GM12874 (cell line): ENCODE results near the gene LRRC8A.

Experiments
- TF ChIP-seq, protein P1 (sequence below): IDR thresholded peaks from 2 replicates; pipeline ENCODE4 v1.5.1; 2011; ENCODE audit warnings: low read depth, mild to moderate bottlenecking, control low read depth, low read length, moderate library complexity; ENCODE audit not compliant: insufficient read depth

The LRRC8A gene

GRCh38 chr9:128841694-128842492, 40.0 kb upstream of the LRRC8A start:
- TF ChIP-seq, protein P1, sequence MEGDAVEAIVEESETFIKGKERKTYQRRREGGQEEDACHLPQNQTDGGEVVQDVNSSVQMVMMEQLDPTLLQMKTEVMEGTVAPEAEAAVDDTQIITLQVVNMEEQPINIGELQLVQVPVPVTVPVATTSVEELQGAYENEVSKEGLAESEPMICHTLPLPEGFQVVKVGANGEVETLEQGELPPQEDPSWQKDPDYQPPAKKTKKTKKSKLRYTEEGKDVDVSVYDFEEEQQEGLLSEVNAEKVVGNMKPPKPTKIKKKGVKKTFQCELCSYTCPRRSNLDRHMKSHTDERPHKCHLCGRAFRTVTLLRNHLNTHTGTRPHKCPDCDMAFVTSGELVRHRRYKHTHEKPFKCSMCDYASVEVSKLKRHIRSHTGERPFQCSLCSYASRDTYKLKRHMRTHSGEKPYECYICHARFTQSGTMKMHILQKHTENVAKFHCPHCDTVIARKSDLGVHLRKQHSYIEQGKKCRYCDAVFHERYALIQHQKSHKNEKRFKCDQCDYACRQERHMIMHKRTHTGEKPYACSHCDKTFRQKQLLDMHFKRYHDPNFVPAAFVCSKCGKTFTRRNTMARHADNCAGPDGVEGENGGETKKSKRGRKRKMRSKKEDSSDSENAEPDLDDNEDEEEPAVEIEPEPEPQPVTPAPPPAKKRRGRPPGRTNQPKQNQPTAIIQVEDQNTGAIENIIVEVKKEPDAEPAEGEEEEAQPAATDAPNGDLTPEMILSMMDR = no peak

DNA sequence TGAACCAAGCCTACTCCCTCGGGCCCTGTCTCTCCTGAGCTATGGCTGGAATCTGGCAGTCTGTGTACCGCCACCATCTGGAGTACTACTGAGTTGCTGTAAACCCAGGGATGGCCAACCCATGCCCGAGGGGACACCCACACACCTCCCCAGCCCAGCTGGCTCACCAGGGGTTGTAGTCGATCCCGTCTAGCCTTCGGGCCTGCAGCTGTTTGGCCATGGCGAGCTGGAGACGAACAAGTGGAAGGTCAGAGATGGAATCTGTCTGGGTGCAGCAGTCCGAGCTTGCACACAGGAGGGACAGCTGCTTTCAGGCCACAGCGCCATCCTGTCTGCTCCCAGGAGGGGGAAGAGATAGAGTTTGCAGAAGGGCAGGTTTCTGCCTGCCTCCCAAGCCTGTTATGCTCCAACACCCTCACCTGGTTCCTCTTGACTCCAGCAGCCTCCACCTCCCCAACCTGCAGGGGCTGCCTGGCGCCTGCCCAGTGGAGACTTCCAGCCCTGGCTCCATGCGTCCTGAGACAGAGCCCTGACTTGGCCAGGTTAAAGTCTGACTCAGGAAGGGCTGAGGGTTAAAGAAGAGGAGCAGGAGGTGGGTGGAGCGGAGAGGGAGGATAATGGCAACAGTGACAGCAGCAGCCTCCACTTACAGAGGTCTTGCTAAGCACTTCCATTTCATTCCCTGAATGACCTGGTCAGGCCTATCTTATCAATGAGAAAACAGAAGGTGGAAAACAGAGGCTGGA, 36.6 kb upstream of the LRRC8A start:
- TF ChIP-seq, protein P1 = no peak

GRCh38 chr9:128846680-128847030, 35.3 kb upstream of the LRRC8A start:
- TF ChIP-seq, protein P1 = no peak

DNA sequence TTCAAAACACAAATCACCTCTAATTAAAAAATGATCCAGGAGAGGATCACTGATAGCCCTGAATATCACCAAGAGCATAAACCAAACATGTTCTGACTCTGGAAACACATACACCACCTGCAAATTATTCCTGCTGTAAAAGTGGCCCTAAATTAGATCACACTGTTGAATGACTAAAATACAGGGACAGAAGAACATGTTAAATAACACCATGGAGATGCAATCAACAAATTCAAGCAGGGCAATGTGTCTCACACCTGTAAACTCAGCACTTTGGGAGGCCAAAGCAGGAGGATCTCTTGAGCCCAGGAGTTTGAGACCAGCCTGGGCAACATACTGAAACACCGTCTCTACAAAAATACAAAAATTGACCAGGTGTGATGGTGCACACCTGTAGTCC, 34.1 kb upstream of the LRRC8A start:
- TF ChIP-seq, protein P1 = no peak

GRCh38 chr9:128860937-128861336, 21.0 kb upstream of the LRRC8A start:
- TF ChIP-seq, protein P1 = no peak

GRCh38 chr9:128861501-128861900, 20.4 kb upstream of the LRRC8A start:
- TF ChIP-seq, protein P1 = no peak

DNA sequence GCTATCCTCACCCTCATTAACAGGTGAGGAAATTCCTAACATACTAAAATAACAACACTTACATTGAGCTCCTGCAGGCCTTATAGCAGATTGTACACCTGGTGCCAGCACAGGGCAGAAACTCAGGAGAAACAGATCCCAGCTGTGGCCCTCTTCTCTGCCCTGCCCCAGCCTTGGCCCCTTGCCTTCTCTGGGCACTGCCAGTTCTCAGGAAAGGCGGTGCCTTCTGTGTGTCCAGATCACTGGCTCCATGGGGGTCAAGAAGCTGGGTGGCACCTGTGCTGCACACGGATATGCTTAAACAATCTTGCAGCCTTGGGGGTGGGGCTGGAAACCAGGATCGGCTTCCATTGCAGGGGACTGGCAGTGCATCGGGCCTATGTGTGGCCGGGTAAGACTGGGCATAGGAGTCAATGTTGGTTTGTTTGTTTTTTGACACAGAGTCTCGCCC, 19.5 kb upstream of the LRRC8A start:
- TF ChIP-seq, protein P1 = no peak
